ENCODE measurements around the gene TPI1. TPM values are rescaled to one million over a fixed set of nuclear protein-coding genes. Genes with fewer than 3 reads are reported as not detected.

TPI1 gene
- total RNA-seq, 6 donors from 2014 or later: 137 to 407 (median 309) TPM

DNA sequence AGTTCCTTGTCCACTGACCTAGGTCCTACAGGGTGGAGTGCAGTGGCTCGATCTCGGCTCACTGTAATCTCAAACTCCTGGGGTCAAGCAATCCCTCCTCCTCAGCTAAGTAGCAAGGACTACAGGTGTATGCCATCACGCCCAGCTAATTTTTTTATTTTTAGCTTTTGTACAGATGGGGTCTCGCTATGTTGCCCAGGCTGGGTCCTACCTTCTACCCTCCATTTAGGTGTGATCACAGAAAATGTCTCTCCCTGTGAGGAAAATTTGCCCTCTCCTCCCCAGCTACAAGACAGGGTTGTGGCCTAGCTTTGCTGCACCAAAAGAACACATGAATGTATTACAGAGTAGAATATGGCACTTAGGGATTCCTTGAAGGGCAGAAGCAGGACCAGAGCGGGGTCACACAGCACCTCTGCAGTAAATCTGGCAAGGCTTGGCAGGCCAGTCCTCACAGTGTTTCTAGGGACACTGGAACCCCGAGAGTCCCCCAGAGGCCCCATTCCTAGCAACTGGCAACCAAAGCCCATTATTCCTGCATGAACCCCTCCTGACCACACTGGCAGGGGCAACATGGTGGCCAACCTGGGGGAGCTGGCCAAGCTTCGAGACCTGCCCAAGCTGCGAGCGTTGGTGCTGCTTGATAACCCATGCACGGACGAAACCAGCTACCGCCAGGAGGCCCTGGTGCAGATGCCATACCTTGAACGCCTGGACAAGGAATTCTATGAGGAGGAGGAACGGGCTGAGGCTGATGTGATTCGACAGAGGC, 45.0 kb downstream of the TPI1 start:
- no peaks in the 10 kb centered on the region for H3K27me3 ChIP-seq
- H3K9me3 ChIP-seq: no peaks in the 10 kb centered on the region
- DNase-seq (no peak), ATAC-seq (ENCODE audit: low FRiP score in 2 of 2) (no peak)
- TF ChIP-seq POLR2AphosphoS5 (IDR thresholded peaks at IDR 0.05) (no peak), EP300 (IDR thresholded peaks at IDR 0.05) (no peak), POLR2A (IDR thresholded peaks at IDR 0.05) (no peak)
- TF ChIP-seq, protein P1, sequence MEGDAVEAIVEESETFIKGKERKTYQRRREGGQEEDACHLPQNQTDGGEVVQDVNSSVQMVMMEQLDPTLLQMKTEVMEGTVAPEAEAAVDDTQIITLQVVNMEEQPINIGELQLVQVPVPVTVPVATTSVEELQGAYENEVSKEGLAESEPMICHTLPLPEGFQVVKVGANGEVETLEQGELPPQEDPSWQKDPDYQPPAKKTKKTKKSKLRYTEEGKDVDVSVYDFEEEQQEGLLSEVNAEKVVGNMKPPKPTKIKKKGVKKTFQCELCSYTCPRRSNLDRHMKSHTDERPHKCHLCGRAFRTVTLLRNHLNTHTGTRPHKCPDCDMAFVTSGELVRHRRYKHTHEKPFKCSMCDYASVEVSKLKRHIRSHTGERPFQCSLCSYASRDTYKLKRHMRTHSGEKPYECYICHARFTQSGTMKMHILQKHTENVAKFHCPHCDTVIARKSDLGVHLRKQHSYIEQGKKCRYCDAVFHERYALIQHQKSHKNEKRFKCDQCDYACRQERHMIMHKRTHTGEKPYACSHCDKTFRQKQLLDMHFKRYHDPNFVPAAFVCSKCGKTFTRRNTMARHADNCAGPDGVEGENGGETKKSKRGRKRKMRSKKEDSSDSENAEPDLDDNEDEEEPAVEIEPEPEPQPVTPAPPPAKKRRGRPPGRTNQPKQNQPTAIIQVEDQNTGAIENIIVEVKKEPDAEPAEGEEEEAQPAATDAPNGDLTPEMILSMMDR (IDR thresholded peaks at IDR 0.05): no peak
- no peak overlapping the region for H3K4me3 ChIP-seq
- H3K27ac ChIP-seq: no peak overlapping the region
- H3K4me1 ChIP-seq: peaks cover 16 to 24% (median 17%) of the 10 kb centered on the region in 4 donors
- H3K36me3 ChIP-seq: peaks cover 0 to 13% (median 1%) of the 10 kb centered on the region in 4 donors
- 90 to 91% methylated on average over 15 of the region's 15 CpGs for WGBS, 2 donors

DNA sequence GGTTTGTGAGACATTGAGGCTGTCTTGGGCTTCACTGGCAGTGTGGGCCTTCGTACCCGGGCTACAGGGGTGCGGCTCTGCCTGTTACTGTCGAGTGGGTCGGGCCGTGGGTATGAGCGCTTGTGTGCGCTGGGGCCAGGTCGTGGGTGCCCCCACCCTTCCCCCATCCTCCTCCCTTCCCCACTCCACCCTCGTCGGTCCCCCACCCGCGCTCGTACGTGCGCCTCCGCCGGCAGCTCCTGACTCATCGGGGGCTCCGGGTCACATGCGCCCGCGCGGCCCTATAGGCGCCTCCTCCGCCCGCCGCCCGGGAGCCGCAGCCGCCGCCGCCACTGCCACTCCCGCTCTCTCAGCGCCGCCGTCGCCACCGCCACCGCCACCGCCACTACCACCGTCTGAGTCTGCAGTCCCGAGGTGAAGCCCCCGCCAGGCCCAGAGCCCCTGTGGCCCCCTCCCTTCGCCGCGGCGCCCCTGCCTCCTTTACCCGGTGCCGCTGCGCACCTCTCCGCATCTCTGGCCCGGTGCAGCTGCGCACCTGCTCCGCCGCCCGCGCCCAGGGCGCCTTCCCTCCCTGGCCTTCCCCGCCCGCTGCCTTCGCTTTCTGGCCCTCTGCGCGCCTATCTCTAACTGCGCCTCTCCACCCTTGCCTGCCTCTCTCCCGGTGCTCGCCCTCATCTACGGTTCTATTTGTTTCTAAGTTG, 47.1 kb downstream of the TPI1 start, which contains the start of gene ENO2:
Gene ENO2, plus strand, starts transcription at position 335 of the 701 bp plus-strand sequence. CDS start 1,253 bp downstream, outside the sequence.
- Histone ChIP-seq H3K27me3 (no peaks in the 10 kb centered on the region), H3K9me3 (no peaks in the 10 kb centered on the region), H3K4me1 (peaks cover 16 to 24% (median 17%) of the 10 kb centered on the region in 4 donors), H3K27ac (peak within 1 kb of the TSS; percentile 61 to 82 (median 76)), H3K4me3 (peak within 1 kb of the TSS; percentile 69 to 81 (median 78)), H3K36me3 (peaks cover 0 to 22% (median 7%) of the 10 kb centered on the region in 4 donors)
- ATAC-seq (ENCODE audit: low FRiP score in 2 of 2) (peak; percentile 81 to 94), DNase-seq (peak; percentile 82 to 95)
- WGBS, 2 donors: 0 to 1% methylated on average over 22 to 41 of the region's 68 CpGs
- TF ChIP-seq POLR2A (IDR thresholded peaks at IDR 0.05) (peak in 2 of 4 donors; percentile 16 to 59), POLR2AphosphoS5 (IDR thresholded peaks at IDR 0.05) (no peak)
- TF ChIP-seq, protein P1 (IDR thresholded peaks at IDR 0.05): peak in 1 of 6 experiments; percentile 5

DNA sequence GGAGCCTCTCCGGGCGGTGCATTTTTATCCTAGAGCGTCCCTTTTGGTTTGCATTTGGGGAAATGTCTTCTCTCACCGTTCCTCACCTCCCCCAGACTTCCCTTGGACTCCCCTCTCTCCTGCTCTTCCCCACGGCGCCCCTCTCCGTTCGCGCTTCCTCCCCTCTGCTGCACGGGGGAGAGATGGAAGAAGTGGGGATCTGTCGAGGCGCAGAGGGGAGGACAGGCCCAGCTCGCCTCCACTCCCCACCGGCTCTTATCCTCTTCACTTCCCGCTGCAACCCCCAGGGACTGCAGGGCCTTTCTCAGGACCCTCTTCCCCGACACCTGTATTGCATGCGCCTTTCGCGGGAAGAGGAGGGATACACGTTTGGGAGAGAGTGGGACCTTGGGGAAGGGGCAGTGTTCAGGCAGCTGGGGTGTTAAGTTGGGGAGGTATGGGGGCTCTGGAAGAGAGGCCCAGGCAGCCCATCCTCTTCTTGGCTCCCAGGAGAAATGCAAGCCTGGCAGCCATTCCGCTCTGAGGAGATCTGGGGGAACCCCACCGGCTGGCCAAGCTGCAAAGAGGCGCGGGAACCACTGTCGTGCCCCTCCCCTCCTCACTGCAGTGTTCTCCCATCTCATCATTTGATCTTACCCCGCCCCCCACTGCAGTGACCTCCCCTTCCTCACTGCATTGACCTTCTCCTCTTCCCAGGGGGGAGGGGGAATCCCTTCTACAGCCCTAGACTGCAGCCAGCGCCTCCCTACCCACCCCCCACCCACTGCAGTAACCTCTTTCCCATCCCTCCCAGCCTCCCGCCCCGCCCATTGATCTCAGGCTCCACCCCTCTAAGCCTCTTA, 47.8 kb downstream of the TPI1 start:
- DNase-seq: no peak
- H3K27ac ChIP-seq: peak overlapping the region; percentile 61 to 82 (median 76)
- peak in 1 of 2 donors; percentile 34 for ATAC-seq (ENCODE audit: low FRiP score in 2 of 2)
- peaks cover 0 to 25% (median 10%) of the 10 kb centered on the region in 4 donors for H3K36me3 ChIP-seq
- TF ChIP-seq POLR2AphosphoS5 (IDR thresholded peaks at IDR 0.05) (no peak), POLR2A (IDR thresholded peaks at IDR 0.05) (no peak), EP300 (IDR thresholded peaks at IDR 0.05) (no peak)
- TF ChIP-seq, protein P1 (IDR thresholded peaks at IDR 0.05): no peak
- H3K4me3 ChIP-seq: peak overlapping the region; percentile 69 to 81 (median 78)
- no peaks in the 10 kb centered on the region for H3K27me3 ChIP-seq
- no peaks in the 10 kb centered on the region for H3K9me3 ChIP-seq
- WGBS, 2 donors: 24 to 29% methylated on average over 28 of the region's 29 CpGs
- peaks cover 16 to 24% (median 17%) of the 10 kb centered on the region in 4 donors for H3K4me1 ChIP-seq

DNA sequence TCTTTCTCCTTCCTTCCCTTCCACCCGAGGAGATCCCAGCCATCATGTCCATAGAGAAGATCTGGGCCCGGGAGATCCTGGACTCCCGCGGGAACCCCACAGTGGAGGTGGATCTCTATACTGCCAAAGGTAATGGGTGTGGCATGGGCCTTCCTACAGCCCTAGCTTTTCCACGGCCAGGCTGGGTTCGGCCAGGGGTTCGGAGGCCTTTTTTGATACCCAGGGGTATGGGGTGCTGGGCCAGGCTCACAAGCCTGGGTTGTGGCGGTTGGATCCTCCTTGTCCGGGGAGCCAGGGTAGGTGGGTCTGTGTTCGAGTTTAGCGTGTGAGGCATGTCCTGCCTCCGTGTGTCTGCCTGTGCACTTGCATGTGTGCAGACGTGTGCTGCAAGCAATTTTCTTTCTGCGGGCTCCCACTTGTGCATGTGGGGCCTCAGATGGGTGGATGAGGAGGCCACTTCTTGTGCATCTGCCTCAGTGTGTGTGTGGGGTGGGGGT, 48.5 kb downstream of the TPI1 start:
- 78 to 86% methylated on average over 10 to 13 of the region's 14 CpGs for WGBS, 2 donors

More for the DNA sequence above, 48.5 kb downstream of the TPI1 start:
- H3K9me3 ChIP-seq: no peaks in the 10 kb centered on the region
- no peak overlapping the region for H3K27ac ChIP-seq
- H3K4me1 ChIP-seq: peaks cover 16 to 24% (median 17%) of the 10 kb centered on the region in 4 donors
- no peaks in the 10 kb centered on the region for H3K27me3 ChIP-seq
- TF ChIP-seq POLR2A (IDR thresholded peaks at IDR 0.05): no peak
- no peak for TF ChIP-seq POLR2AphosphoS5 (IDR thresholded peaks at IDR 0.05)
- no peak for TF ChIP-seq EP300 (IDR thresholded peaks at IDR 0.05)
- TF ChIP-seq, protein P1 (IDR thresholded peaks at IDR 0.05): no peak
- no peak overlapping the region for H3K4me3 ChIP-seq
- ATAC-seq (ENCODE audit: low FRiP score in 2 of 2) (no peak), DNase-seq (no peak)
- H3K36me3 ChIP-seq: peaks cover 0 to 25% (median 10%) of the 10 kb centered on the region in 4 donors
